Astrocyte of the hippocampus (primary cell): Measurements from ENCODE around the gene COL6A5.
"Not testable (repeated sequence)": the region's sequence is repeated elsewhere in the genome, so short reads cannot be mapped to it uniquely, and the experiment has no call there.

Source experiments
- DNase-seq: peaks from one replicate; pipeline ENCODE4 v3.0.0; 2011; ENCODE audit warnings: low read depth, low spot score

The COL6A5 gene, protein sequence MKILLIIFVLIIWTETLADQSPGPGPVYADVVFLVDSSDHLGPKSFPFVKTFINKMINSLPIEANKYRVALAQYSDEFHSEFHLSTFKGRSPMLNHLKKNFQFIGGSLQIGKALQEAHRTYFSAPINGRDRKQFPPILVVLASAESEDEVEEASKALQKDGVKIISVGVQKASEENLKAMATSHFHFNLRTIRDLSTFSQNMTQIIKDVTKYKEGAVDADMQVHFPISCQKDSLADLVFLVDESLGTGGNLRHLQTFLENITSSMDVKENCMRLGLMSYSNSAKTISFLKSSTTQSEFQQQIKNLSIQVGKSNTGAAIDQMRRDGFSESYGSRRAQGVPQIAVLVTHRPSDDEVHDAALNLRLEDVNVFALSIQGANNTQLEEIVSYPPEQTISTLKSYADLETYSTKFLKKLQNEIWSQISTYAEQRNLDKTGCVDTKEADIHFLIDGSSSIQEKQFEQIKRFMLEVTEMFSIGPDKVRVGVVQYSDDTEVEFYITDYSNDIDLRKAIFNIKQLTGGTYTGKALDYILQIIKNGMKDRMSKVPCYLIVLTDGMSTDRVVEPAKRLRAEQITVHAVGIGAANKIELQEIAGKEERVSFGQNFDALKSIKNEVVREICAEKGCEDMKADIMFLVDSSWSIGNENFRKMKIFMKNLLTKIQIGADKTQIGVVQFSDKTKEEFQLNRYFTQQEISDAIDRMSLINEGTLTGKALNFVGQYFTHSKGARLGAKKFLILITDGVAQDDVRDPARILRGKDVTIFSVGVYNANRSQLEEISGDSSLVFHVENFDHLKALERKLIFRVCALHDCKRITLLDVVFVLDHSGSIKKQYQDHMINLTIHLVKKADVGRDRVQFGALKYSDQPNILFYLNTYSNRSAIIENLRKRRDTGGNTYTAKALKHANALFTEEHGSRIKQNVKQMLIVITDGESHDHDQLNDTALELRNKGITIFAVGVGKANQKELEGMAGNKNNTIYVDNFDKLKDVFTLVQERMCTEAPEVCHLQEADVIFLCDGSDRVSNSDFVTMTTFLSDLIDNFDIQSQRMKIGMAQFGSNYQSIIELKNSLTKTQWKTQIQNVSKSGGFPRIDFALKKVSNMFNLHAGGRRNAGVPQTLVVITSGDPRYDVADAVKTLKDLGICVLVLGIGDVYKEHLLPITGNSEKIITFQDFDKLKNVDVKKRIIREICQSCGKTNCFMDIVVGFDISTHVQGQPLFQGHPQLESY (N-terminal part only)

DNA sequence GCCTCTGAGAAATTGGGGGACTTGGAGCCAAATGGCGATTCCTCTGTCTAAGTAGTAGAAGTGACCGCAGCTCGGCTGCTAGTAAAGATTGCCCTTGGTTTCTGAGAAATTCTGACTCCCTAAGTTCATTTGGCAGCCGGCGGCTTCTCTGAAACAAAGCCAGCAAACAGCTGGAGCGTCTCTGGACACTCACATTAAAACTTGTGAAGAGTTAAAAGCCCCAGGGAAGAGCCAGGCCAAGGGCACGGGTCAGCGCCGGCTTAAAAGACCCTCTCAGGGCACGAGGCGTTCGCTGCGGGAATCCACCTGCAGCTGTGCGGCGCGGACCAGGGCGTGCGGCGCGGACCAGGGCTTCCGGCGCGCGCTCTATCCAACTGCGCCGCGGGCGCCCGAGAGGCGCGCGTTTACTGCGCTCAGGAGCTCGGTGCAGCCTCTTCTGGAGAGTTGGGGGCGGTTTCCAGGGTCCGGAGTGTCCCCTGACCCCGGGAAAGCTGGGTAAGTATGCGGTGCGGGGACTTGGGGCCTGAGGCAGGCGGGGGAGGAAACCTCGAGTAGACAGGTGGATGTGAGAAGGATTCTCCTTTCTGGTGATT, at the start of gene COL6A5:
Gene COL6A5, plus strand, starts transcription at position 186 of the 593 bp plus-strand sequence. CDS start 27,967 bp downstream, outside the sequence.
- DNase-seq: peak; percentile 8

DNA sequence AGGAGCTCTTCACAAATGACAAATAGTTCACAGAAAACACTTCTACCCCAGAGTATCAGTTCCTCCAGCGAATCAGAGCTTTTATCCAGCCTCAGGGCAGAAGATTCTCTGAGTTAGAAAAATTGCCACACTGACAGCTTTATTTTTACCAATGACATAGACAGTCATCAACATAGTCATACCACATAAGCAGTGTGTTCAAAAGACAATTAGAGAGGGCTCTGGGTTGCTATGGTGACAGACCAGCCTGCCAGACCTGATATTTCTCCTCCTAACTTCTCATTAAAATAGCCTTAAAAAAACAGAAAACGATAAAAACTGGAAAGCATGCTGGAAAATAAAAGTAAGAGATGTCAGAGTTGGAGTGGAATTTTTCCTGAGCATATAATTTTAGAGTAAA, 45.9 kb upstream of the COL6A5 start:
- DNase-seq: no peak

DNA sequence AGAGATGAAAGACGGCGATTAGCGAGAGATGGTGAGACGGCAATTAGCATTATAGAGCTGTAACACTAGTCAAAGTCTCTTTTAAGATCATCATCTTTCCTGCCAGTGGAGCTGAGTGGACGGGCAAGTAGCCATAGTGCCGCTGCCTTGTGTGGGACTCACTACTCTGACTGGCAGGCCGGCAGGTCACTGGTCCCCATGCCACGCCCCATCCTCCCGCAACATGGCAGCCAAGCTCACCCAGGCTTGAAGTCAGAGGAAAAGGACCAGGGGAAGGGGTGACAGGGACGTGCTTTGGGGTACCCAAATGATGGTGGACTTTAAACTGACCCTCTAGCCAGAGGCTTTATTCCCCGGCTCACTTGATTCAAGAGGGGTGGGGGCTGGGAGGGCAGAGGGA, 44.6 kb upstream of the COL6A5 start:
- no peak for DNase-seq

DNA sequence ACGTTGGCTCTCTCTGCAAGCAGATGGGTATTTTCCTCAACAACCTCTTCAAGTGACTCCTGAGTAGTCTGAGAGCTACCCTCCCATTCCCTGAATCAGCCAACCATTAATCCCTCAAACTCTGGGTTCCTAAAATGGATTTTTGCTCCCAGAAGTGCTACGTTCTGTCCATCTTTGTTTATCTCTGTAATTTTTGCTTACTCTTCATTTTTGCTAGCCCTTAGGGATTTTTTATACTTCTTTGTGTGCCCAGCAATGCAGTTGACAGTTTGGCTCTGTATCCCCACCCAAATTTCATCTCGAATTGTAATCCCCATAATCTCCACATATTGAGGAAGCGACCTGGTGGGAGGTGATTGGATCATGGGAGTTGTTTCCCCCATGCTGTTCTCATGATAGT, 35.4 kb upstream of the COL6A5 start:
- no peak for DNase-seq

DNA sequence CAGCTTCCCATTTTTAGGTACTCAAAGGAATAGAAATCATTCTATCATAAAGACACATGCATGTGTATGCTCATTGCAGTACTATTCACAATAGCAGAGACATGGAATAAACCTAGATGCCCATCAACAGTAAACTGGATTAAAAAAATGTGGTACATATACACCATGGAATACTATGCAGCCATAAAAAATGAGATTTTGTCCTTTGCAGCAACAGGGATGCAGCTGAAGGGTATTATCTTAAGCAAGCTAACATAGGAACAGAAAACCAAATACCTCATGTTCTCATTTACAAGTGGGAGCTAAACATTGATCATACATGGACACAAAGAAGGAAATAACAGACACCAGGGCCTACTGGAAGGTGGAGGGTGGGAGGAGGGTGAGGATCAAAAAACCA, 33.1 kb upstream of the COL6A5 start:
- DNase-seq: no peak

DNA sequence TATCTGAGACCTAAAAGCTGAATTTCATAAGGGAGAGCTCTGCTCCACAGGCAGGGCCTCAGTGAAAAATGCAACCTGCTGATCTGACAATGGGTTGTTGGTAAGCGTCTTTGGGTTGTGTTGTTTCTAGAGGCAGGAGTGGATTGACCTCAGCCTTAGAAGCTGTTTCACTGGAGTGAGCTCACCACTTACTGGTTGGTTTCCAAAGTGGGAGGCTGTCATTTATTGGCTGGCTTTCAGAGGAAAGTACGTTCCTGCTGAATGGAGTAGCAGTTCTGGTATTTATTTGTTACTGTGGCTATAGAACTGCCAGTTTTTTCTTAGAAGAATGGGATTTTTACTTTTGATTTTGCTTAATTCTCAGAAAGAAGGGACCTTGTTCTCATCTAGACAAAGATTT, 29.3 kb upstream of the COL6A5 start:
- DNase-seq: peak; percentile 53

DNA sequence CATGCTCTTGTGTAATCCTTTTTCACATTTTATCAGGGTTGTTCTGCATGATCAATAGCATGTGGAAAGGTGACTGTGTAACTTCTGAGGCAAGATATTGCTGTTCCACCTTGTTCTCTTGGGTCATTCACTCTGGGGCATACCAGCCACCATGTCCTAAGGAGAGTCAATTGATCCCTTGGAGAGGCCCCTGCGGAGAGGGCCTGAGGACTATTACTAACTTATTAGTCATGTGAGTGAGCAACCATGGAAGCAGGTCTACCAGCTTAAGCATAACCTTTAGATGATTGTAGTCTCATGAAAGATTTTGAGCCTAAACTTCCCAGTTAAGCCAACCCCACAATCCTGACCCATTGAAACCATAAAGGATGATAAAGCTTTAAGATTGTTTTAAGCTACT, 22.0 kb upstream of the COL6A5 start:
- DNase-seq: no peak

DNA sequence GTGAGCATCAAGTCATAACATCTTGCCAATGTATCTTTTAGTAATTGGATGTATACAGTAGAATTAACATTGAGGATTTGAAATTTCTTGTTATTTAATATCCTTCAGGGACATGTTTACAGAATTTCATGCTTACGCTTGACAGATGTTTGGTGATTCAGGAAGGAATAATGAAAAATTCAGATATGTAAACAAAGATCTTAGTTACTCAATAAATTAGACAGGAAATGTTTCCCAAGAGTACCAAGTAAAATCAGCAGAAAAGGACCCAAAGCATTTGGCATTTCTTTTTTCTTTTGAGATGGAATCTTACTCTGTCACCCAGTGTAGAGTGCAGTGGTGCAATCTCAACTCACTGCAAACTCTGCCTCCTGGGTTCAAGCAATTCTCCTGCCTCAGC, 4.7 kb upstream of the COL6A5 start:
- no peak for DNase-seq

DNA sequence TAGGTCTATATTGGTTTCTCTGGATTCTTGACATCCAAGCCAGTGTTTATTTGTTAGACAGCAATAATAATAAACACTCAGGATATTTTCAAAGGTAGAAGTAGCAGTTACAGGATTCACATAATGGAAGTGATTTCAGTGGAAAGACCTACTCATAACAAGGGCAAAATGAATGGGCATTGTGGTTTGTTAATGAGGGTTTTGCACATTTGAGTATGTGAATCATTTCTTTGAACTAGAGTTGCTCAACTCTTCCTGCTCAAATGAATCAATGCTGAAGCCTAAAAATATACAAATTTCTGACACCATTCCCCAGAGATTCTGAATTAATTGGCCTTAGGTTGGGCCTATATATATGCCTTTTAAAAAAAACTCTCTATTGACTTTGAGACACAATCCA, 4.1 kb upstream of the COL6A5 start:
- DNase-seq: peak; percentile 48

DNA sequence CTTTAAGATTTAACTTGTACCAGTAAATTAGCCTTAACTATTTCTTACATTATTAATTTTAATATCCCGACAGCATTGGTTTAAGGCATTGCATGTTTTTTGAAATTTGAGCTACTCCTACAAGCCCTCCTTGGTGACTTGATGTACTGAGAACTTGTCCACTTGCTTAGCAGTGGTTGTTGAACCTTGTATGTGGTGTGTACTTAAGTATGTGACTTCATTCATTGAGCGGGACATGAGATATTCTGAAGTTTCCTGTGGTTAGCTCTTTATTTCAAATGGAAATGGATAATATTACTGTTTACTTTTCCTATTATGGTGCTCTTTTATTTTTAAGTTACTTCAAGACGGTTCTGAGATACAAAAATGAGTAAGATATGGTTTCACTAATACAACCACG, 3.6 kb upstream of the COL6A5 start:
- peak; percentile 9 for DNase-seq

DNA sequence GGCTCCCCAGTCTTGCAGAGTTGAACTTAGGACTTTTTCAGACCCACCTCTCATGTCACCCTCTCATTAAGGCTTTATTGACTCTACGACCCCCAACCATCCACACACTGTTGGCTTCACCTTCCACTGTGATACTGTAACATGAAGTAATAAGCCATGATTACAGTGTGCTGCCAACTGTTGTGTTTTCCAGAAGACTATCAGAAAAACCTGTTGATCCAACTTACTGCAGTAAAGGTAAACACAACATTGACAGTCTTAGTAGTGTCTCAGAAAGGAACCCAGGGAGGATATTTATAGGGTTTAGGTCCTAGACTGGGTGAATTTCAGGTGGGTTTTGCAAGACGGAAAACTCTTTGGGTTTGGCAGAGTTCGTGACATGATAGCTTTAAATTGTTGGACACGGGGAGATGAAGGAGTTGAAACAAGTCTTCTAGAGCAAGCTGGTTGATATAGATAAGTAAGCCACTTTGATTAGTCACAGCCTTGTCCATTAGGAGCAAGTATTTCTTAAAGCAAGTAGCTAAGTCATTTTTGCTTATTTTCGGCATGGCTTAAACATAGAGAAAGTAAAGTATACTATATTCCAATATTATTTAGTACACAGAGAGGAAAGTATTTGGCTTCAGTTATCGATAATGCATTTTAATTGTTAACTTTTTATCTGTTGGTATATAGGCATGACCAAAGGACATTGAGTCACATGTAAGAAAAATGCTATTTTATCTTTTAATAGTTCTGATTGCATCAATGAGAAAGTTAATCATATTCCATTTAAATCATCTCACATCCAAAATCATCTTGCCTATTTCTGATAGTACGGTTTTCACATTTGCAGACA, 2.4 kb upstream of the COL6A5 start:
- DNase-seq: no peak

DNA sequence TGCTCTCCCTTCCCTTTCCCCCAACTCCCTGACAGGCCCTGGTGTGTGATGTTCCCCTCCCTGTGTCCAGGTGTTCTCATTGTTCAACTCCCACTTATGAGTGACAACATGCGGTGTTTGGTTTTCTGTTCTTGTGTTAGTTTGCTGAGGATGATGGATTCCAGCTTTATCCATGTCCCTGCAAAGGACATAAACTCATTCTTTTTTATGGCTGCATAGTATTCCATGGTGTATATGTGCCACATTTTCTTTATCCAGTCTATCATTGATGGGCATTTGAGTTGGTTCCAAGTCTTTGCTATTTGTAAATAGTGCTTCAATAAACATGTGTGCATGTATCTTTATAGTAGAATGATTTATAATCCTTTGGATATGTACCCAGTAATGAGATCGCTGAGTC, 2.8 kb downstream of the COL6A5 start:
- DNase-seq: not testable (repeated sequence)

DNA sequence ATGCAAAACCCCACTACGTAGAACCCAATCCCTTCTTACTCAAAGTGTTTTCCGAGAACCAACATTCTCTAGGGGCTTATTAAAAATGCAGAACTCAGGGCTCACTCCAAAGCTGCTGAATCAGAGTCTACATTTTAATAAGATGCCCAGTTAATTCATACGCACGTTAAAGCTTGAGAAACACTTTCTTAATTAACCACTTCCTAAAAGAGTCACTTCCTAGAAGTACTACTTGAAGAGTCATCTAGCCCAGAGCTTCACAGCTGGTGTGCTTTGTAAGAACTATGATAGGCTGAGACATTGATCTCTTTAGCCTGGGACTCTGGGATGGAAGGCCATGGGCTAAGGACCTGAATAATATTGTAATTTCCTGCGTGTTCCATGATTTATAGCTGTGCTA, 9.0 kb downstream of the COL6A5 start:
- DNase-seq: peak; percentile 15

DNA sequence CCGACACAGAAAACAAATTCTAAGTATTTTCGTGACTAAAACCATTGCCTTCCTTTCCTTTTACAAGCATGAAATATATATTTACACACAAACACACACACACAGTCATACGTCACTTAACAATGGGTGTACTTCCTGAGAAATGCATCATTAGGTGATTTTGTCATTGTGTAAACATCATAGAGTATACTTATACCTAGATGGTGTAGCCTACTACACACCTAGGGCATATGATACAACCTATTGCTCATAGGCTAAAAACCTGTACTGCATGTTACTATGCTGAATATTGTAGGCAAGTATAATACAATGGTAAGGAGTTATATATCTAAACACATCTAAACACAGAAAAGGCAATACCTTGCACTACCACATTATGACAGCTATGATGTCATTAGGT, 28.6 kb downstream of the COL6A5 start:
- no peak for DNase-seq

DNA sequence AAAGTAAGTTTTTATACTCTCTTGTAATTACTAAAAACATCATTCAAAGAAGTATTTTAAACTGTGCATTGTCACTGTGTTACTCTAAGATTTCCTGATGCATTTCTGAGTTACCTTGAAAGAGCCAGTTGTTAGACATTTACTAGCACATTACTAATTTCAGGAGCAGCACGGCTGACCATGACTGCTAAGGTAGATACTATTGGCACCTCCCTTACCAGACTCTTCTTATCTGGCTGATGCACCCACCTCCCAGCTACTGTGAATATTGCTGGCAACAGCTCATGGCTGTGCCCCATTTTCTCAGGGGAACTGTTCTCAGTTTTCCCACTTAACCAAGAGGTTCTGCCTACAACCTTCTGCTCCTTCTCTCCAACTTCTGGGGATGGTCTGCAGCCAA, 29.4 kb downstream of the COL6A5 start:
- DNase-seq: no peak

DNA sequence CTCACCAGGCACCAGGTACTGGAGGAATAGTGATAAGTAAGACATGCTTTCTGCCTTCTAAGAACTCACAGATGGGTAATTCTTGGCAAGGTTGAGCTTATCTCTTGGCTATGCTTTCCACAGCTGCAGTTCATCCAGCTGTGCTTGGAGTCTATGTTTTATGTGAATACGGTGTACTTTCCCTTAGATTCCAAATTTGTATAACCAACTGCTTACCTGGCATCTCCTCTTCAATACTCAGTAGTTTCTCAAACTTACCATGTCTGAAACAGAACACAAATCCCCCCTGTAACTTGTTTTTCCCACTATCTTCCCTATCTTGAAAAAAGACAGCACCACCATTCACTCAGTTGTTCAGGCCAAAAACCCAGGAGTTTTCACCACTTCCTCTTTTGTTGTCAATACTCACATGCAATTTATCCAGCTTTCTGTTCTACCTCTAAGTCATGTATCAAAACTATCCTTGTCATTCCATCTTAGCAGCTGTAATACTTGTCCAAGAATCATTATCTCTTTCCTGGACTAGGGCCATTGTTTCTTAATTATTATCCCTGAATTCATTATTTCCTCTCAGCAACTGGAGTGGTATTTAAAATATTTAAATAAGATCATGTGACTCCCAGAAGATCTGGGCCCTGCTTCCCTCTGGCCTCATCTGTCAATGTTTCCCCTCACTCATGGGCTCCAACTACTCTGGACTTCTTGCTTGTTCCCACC, 32.6 kb downstream of the COL6A5 start:
- no peak for DNase-seq

DNA sequence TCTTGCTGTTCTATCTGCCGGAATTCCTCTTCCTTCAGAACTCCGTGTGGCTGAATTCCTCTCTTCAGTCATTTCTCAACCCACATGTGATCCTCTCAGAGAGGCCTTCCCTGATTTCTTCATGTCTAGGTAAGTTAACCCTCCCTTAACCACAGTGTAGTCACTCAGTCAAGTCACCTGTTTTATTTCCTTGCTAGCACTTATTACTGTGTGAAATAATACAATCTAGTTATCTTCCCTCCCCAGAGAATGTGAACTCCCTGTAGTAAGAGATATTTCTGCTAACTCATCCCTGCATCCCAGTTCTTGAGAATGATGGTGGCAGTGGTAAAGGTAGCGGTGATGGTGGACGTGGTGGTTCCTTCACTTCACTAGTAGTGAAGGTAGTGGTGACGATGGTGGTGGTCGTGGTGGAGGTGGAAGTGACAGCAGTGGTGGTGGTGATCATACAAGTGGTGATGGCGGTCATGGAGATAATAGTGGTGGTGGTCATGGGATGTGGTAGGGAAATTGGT, 33.3 kb downstream of the COL6A5 start:
- DNase-seq: no peak

DNA sequence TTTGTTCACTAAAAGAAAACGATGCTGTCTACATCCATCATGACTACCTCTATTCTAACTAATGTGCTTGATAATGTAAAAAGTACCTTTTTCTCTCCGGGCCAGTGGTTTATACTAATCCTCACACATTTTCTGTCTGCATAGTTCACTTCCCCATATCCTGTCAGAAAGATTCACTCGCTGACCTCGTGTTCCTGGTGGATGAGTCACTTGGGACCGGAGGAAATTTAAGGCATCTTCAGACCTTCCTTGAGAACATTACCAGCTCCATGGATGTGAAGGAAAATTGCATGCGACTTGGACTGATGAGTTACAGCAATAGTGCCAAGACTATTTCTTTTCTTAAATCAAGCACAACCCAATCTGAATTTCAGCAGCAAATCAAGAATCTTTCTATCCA, 33.8 kb downstream of the COL6A5 start:
- DNase-seq: no peak

DNA sequence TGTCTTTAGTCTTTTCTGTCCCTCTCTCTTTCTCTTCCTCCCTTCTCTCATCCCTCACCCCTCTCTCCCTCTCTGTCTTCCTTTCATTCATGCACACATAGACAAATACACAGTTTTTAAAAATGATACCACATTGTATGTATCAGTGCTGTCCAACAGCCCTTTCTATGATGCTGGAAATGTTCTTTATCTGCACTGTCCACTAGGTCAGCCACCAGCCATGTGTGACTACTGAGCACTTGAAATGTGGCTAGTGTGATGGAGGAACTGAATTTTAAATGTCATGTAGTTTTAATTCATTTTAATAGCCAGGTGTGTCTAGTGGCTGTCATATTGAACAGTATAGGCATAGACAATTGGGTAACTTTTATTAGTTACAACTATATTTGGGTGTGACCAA, 34.9 kb downstream of the COL6A5 start:
- no peak for DNase-seq

DNA sequence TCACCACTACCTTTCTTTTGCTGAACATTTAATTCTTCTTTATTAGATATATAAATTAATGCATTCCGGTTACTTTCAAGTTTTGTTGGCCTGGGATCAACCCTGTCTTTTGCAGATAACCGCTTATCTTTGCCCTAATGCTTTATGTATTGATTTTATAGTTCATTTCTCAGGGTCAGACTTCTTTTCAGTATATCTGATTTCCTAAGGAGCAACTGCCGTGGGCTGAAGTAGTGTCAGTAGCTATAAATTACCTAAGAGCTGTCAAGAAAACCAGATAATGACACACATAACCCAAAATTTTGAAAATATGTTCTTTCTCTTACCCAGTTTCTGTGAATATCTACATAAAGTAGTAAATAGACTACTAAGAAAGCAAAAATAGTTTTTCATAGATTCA, 38.0 kb downstream of the COL6A5 start:
- no peak for DNase-seq
